HG03139 (cell line): ENCODE measurements around the gene GNB1.
"Not testable (repeated sequence)": the region's sequence is repeated elsewhere in the genome, so short reads cannot be mapped to it uniquely, and the experiment has no call there.

ENCODE experiments used
- ATAC-seq: cut with Tn5 transposase; IDR thresholded peaks from one replicate; pipeline ENCODE4 v1.9.1; 2021; ENCODE audit not compliant: unreplicated experiment

The GNB1 gene

GRCh38 chr1:1890506-1891348, at the start of gene GNB1:
GNB1 (minus strand) TSS chr1:1891087; CDS start chr1:1825453, 65,634 bp downstream.
- ATAC-seq = peak; percentile 52

- ATAC-seq = no peak
Observed at GRCh38 chr1:1940123-1940425, 49.2 kb upstream of the GNB1 start.

GRCh38 chr1:1939296-1940122, 48.6 kb upstream of the GNB1 start:
- ATAC-seq = no peak

GRCh38 chr1:1938613-1939295, 47.9 kb upstream of the GNB1 start:
- ATAC-seq = no peak

GRCh38 chr1:1938276-1938573, 47.3 kb upstream of the GNB1 start:
- no peak for ATAC-seq

GRCh38 chr1:1937549-1938275, 46.8 kb upstream of the GNB1 start:
- no peak for ATAC-seq

- ATAC-seq = no peak
Observed at GRCh38 chr1:1937061-1937460, 46.2 kb upstream of the GNB1 start.

- not testable (repeated sequence) for ATAC-seq
Observed at GRCh38 chr1:1934848-1935247, 44.0 kb upstream of the GNB1 start.

- ATAC-seq = no peak
Observed at GRCh38 chr1:1929639-1930545, 39.0 kb upstream of the GNB1 start.

- ATAC-seq = no peak
Observed at GRCh38 chr1:1929102-1929638, 38.3 kb upstream of the GNB1 start.

GRCh38 chr1:1928231-1929101, 37.6 kb upstream of the GNB1 start:
- ATAC-seq = no peak

GRCh38 chr1:1927751-1928150, 36.9 kb upstream of the GNB1 start:
- no peak for ATAC-seq

GRCh38 chr1:1926886-1927660, 36.2 kb upstream of the GNB1 start:
- ATAC-seq = no peak

GRCh38 chr1:1926346-1926811, 35.5 kb upstream of the GNB1 start:
- no peak for ATAC-seq

GRCh38 chr1:1925437-1926345, 34.8 kb upstream of the GNB1 start:
- ATAC-seq = no peak

GRCh38 chr1:1924849-1925248, 34.0 kb upstream of the GNB1 start:
- ATAC-seq = no peak

GRCh38 chr1:1924386-1924785, 33.5 kb upstream of the GNB1 start:
- ATAC-seq = no peak
